HUES64 (cell line): ENCODE data around the gene GHRHR.

Experiments
- H3K27ac ChIP-seq: 2 replicates; pipeline ENCODE4 v1.7.0; 2013; ENCODE audit warnings: low read depth, low read length, inconsistent platforms
- H3K27me3 ChIP-seq: 2 replicates; pipeline ENCODE4 v1.6.1; 2013; ENCODE audit warnings: mild to moderate bottlenecking, low read length; ENCODE audit not compliant: insufficient read depth
- H3K36me3 ChIP-seq: 2 replicates; pipeline ENCODE4 v1.6.1; 2013; ENCODE audit warnings: mild to moderate bottlenecking, low read length; ENCODE audit not compliant: insufficient read depth
- H3K4me1 ChIP-seq: 2 replicates; pipeline ENCODE4 v1.6.1; 2013; ENCODE audit warnings: mild to moderate bottlenecking, low read length, moderate library complexity; ENCODE audit not compliant: insufficient read depth
- H3K4me3 ChIP-seq: 2 replicates; pipeline ENCODE4 v1.5.1; 2013; ENCODE audit warnings: mild to moderate bottlenecking, low read length, moderate library complexity
- H3K9ac ChIP-seq: 2 replicates; pipeline ENCODE4 v1.6.1; 2013; ENCODE audit warnings: mild to moderate bottlenecking, low read depth, low read length
- H3K9me3 ChIP-seq: 2 replicates; pipeline ENCODE4 v1.6.1; 2013; ENCODE audit warnings: low read depth, low read length; ENCODE audit not compliant: insufficient read depth
- WGBS: fragments of 150-250, 120-280 bp; methylation state at CpG from one replicate; pipeline ENCODE4 v1.1.7; 2013; ENCODE audit warnings: missing lambda C conversion rate; 5-methylcytosine and 5-hydroxymethylcytosine counted together

GHRHR gene

DNA sequence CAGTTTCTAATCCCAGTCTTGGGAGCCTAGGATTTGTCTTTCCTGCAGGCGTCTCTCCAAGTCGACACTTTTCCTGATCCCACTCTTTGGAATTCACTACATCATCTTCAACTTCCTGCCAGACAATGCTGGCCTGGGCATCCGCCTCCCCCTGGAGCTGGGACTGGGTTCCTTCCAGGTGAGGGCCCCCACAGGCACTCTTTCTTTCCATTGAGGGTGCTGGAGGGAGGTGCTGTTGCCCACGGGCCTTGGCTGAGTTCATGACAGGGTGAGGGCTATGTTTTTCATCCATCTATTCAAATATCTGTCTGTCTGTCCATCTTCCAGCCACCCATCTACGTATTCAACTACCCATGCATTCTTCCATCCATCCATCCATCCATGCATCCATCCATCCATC is 12.6 kb downstream of the GHRHR start:
- H3K36me3 ChIP-seq, result no peaks in the 10 kb centered on the region
- no peaks in the 10 kb centered on the region for H3K9me3 ChIP-seq
- no peaks in the 10 kb centered on the region for H3K4me1 ChIP-seq
- no peak overlapping the region for H3K27ac ChIP-seq
- WGBS, result 88% methylated on average over 5 of the region's 5 CpGs
- H3K9ac ChIP-seq, result no peak overlapping the region
- H3K4me3 ChIP-seq, result no peak overlapping the region
- no peaks in the 10 kb centered on the region for H3K27me3 ChIP-seq

DNA sequence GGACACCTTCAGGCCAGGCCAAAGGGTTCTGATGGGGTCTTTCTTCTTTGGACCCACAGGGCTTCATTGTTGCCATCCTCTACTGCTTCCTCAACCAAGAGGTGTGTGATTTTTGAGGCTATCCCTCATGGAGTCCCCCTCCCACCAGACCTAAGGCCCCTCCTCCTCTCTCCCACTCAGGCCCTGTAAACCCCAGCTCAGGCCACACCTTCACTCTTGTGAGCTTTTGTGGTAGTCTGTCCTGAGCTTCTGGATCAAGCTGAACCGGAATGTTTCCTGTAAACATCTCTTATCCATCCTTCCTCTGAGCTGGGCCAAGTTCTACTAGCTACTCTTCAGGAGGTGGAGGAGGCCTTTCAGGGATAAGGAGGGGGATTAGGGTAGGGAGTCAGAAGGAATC is 13.5 kb downstream of the GHRHR start:
- Histone ChIP-seq H3K27ac (no peak overlapping the region), H3K9me3 (no peaks in the 10 kb centered on the region), H3K9ac (no peak overlapping the region), H3K4me1 (no peaks in the 10 kb centered on the region), H3K4me3 (no peak overlapping the region), H3K36me3 (no peaks in the 10 kb centered on the region), H3K27me3 (no peaks in the 10 kb centered on the region)
- no CpG with 5 or more reads among the region's 1 CpG for WGBS

DNA sequence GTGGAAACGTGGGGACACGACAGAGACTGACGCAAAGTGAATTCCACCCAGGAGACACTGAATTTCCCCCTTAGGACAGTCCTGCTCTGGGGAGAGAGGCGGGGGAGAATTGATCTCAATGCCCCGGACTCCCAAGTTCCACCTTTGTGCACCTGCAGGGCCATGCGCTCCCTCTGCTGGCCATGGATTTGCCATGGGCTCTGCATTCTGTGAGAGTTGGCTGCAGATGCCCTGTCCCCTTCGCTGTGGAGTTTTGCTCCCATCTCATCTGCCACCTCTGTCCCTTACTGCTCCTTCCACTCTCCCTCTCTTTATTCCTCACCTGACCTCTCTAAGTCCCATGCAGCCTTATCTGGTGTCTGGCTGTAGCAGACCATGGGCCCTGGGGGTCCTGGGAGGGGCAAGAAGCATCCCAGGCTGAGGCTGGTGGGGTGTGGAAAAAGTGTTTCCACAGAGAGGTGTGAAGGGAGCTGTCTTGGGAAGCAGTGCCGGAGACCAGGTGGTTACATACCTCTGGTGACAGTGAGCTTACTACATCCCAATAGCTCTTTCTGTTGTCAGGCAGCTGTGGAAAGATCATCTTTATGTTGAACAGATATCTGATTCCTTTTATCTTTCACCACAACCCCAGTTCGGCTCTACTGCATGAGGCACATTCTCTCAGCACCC is 14.3 kb downstream of the GHRHR start:
- Histone ChIP-seq H3K36me3 (no peaks in the 10 kb centered on the region), H3K9ac (no peak overlapping the region), H3K9me3 (no peaks in the 10 kb centered on the region), H3K4me3 (no peak overlapping the region), H3K4me1 (no peaks in the 10 kb centered on the region), H3K27me3 (no peaks in the 10 kb centered on the region), H3K27ac (no peak overlapping the region)
- 58% methylated on average over 9 of the region's 9 CpGs for WGBS

- no peak overlapping the region for H3K9ac ChIP-seq
- no peak overlapping the region for H3K27ac ChIP-seq
- no peaks in the 10 kb centered on the region for H3K36me3 ChIP-seq
- H3K4me3 ChIP-seq, result no peak overlapping the region
- H3K4me1 ChIP-seq, result 0 out of 2 replicates have a peak, but pooled peaks cover under 1% of the 10 kb centered on the region
- WGBS, result 86% methylated on average over 11 of the region's 11 CpGs
- H3K27me3 ChIP-seq, result peaks cover 1% of the 10 kb centered on the region; the same call in 1 of the 2 replicates
- no peaks in the 10 kb centered on the region for H3K9me3 ChIP-seq
These were observed 15.3 kb downstream of the GHRHR start for GRCh38 chr7:30979027-30979426.

DNA sequence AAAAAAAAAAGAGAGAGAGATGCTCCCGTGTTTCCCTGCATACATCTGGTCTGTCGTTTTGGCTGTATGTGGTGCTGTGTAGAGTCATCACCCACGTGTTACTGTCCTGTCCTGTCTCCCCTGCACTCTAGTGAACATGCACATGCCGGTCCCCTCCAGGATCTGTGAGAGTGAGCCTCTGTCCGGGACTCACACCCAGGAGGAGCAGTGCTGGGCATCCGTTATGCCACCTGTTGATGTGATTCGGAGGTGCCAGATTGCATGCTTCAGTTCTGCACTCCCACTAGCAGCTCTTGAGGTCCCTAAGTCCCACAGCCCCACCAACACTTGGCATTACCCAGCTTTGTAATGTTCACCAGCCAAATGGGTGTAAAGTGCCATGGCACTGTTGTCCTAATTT is 16.4 kb downstream of the GHRHR start:
- WGBS, result 89% methylated on average over 6 of the region's 7 CpGs
- Histone ChIP-seq H3K9me3 (no peaks in the 10 kb centered on the region), H3K36me3 (no peaks in the 10 kb centered on the region), H3K27me3 (peaks cover 4% of the 10 kb centered on the region; the same call in 1 of the 2 replicates), H3K4me3 (no peak overlapping the region), H3K9ac (no peak overlapping the region), H3K27ac (no peak overlapping the region), H3K4me1 (peaks cover 10% of the 10 kb centered on the region)

DNA sequence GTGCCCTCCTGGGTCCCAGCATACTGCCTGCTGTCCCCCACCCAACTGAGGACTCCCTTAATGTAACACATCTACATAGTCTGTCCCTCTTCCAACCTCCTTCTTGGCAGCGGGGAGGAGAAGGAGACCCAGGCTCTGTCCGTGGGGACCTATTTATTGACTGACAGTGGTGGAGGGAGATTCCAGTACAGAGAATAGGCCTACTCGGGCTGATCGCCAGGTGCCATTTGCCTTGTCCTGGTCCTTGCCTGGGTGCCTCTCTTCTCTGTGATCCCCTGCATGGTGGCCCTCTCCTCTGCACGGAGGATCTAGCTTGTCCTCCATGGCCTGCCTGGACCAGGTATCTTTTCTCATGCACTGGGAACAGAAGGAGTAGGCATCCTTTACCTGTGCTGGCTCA is 17.0 kb downstream of the GHRHR start:
- H3K9me3 ChIP-seq, result no peaks in the 10 kb centered on the region
- no peak overlapping the region for H3K27ac ChIP-seq
- H3K4me1 ChIP-seq, result peaks cover 16% of the 10 kb centered on the region
- H3K4me3 ChIP-seq, result no peak overlapping the region
- no peaks in the 10 kb centered on the region for H3K36me3 ChIP-seq
- WGBS, result 92% methylated on average over 5 of the region's 5 CpGs
- H3K9ac ChIP-seq, result no peak overlapping the region
- peaks cover 10% of the 10 kb centered on the region for H3K27me3 ChIP-seq

DNA sequence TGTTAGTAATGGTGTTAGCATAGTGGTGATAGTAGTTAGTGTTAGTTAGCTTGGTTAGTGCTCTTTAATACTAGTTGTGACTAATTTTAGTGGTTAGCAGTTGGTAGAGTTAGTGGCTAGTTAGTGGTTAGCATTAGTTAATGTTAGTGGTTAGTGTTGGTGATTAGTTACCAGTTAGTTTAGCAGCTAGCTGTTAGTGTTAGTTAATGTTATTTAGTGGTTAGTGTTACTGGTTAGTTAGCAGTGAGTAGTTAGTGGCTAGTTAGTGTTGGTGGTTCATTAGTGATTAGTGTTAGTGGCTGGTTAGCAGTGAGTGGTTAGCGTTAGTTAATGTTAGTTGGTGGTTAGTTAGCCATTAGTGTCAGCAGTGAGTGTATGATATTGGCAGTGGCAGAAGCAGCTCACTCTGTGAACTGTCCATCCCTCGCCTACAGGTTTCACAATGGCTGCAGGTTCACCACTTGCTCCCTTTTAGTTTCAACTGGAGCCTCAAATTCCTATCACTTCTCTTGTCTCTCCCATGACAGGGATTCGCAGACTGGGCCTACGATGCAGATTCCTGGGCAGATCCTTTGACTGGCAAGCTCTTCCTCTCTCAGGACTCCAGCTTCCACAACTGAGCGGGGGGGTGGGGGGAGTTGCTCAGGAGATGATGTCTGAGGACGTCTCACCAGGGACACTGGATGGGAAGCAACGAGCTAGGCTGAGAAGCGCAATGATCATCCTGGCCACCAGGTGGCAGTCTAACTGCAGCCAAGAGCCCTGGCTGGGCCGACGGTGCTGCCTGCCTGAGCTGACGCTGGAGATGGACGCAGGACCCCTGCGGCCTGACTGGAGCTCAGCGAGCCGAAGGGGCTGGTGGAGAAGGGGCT is 19.5 kb downstream of the GHRHR start:
- H3K4me3 ChIP-seq, result peak overlapping the region; percentile 46; the same call in 1 of the 2 replicates
- H3K9me3 ChIP-seq, result no peaks in the 10 kb centered on the region
- no peak overlapping the region for H3K9ac ChIP-seq
- no peak overlapping the region for H3K27ac ChIP-seq
- H3K4me1 ChIP-seq, result peaks cover 39% of the 10 kb centered on the region
- WGBS, result 13% methylated on average over 15 of the region's 15 CpGs
- no peaks in the 10 kb centered on the region for H3K36me3 ChIP-seq
- peaks cover 19% of the 10 kb centered on the region for H3K27me3 ChIP-seq

DNA sequence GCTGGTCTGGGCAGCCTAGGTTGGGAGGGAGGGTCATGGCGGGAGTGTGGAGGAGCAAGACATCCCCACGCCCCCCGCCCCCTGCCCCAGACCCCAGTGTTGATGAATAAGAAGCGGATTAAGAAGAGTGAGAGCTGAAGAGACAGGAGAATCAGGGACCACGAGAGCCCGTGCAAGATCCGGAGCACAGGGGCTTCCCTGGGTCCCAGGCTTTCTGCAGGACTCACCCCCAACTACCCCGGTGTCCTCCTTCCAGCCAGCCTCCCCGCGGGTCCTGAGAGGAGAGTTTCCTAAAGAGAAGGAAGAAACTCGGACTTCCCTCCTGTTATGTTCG is 20.1 kb downstream of the GHRHR start:
- no peaks in the 10 kb centered on the region for H3K9me3 ChIP-seq
- H3K9ac ChIP-seq, result no peak overlapping the region; the same call in 1 of the 2 replicates
- no peaks in the 10 kb centered on the region for H3K36me3 ChIP-seq
- H3K4me1 ChIP-seq, result peaks cover 45% of the 10 kb centered on the region
- H3K4me3 ChIP-seq, result peak overlapping the region; percentile 46
- H3K27me3 ChIP-seq, result peaks cover 19% of the 10 kb centered on the region
- peak overlapping the region; percentile 71; the same call in 1 of the 2 replicates for H3K27ac ChIP-seq
- WGBS, result 8% methylated on average over 10 of the region's 12 CpGs

GRCh38 chr7:30984359-30985107 is 20.8 kb downstream of the GHRHR start:
- Histone ChIP-seq H3K27me3 (peaks cover 19% of the 10 kb centered on the region), H3K9me3 (no peaks in the 10 kb centered on the region), H3K9ac (peak overlapping the region; percentile 2), H3K36me3 (no peaks in the 10 kb centered on the region), H3K4me3 (peak overlapping the region; percentile 46), H3K4me1 (peaks cover 46% of the 10 kb centered on the region), H3K27ac (peak overlapping the region; percentile 71; the same call in 1 of the 2 replicates)
- WGBS, result 8% methylated on average over 13 of the region's 13 CpGs

- H3K36me3 ChIP-seq, result no peaks in the 10 kb centered on the region
- no peak overlapping the region for H3K27ac ChIP-seq
- no peak overlapping the region for H3K9ac ChIP-seq
- H3K4me3 ChIP-seq, result no peak overlapping the region
- WGBS, result 85% methylated on average over 7 of the region's 7 CpGs
- peaks cover 19% of the 10 kb centered on the region for H3K27me3 ChIP-seq
- H3K4me1 ChIP-seq, result peaks cover 46% of the 10 kb centered on the region
- no peaks in the 10 kb centered on the region for H3K9me3 ChIP-seq
These were observed 22.0 kb downstream of the GHRHR start for GRCh38 chr7:30985756-30986155.

- H3K4me3 ChIP-seq, result 0 out of 2 replicates have a peak overlapping the region, but pooled peaks have one; percentile 13
- peaks cover 46% of the 10 kb centered on the region for H3K4me1 ChIP-seq
- 80% methylated on average over 8 of the region's 8 CpGs for WGBS
These were observed 22.6 kb downstream of the GHRHR start for GRCh38 chr7:30986331-30986730.

More at GRCh38 chr7:30986331-30986730, 22.6 kb downstream of the GHRHR start:
- Histone ChIP-seq H3K9ac (0 out of 2 replicates have a peak overlapping the region, but pooled peaks have one; percentile 5), H3K27ac (no peak overlapping the region), H3K9me3 (no peaks in the 10 kb centered on the region), H3K27me3 (peaks cover 19% of the 10 kb centered on the region), H3K36me3 (no peaks in the 10 kb centered on the region)
